ENCODE measurements around the gene SLC2A9.
"Not testable (repeated sequence)": the region's sequence is repeated elsewhere in the genome, so short reads cannot be mapped to it uniquely, and the experiment has no call there.

SLC2A9 gene

DNA sequence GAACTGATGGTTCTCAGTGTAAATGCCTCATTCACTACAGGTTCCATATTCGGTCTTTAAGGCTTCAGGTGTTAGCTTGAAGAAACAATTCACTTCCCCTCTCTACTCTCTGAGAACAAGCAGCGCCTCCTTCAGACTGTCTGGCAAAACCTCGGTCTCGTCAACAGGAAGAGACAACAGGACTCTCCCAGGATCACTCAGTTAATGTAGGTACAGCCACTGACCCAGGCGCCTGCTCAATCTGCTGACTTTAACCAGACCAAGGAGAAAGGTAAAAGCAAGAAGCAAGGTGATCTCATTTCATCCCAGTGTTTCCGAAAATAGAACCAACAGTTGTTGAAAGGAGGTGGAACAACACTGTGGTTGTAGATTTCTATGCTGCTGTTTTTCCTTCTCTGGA lies 102.2 kb downstream of the SLC2A9 start:
- no peak overlapping the region for H3K4me3 ChIP-seq (ENCODE audit: low read length in 2 of 2)

DNA sequence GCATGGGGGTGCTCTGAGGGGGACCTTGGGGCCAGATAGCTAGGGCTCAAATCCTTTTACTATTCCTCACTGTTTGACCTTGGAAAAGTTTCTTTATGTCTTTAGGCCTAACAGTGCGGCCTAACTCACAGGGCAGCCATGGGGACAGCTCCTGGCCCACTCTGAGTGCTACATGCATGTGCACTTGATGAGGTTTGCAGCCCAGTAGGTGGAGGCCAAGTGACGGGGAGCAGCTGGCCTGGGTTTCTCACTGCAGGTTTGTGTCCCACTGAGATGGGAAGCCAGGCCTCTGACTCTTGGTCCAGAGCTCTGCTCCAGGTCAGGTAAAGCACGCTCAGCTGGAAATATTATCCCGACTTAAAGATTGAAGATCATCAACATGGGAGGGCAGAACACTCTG lies 102.8 kb downstream of the SLC2A9 start:
- H3K27ac ChIP-seq (ENCODE audit: low read depth in 2 of 2, low read length in 2 of 2), result no peak overlapping the region
- H3K36me3 ChIP-seq (ENCODE audit: control insufficient read depth in 2 of 2, insufficient read depth in 2 of 2, low read length in 2 of 2), result no peaks in the 10 kb centered on the region
- no peaks in the 10 kb centered on the region for H3K4me1 ChIP-seq (ENCODE audit: control insufficient read depth in 2 of 2, insufficient read depth in 2 of 2, low read length in 2 of 2)
- H3K9me3 ChIP-seq (ENCODE audit: control insufficient read depth in 2 of 2, low read length in 2 of 2), result no peaks in the 10 kb centered on the region
- H3K4me3 ChIP-seq (ENCODE audit: low read length in 2 of 2), result no peak overlapping the region
- no peaks in the 10 kb centered on the region for H3K27me3 ChIP-seq (ENCODE audit: control insufficient read depth in 2 of 2, insufficient read depth in 2 of 2, low read length in 2 of 2)
- no peak overlapping the region for H3K9ac ChIP-seq (ENCODE audit: low read depth in 1 of 2, low read length in 2 of 2)

More for the DNA sequence above, 102.2 kb downstream of the SLC2A9 start:
- Histone ChIP-seq H3K36me3 (ENCODE audit: control insufficient read depth in 2 of 2, insufficient read depth in 2 of 2, low read length in 2 of 2) (no peaks in the 10 kb centered on the region), H3K27me3 (ENCODE audit: control insufficient read depth in 2 of 2, insufficient read depth in 2 of 2, low read length in 2 of 2) (no peaks in the 10 kb centered on the region), H3K4me1 (ENCODE audit: control insufficient read depth in 2 of 2, insufficient read depth in 2 of 2, low read length in 2 of 2) (no peaks in the 10 kb centered on the region), H3K9me3 (ENCODE audit: control insufficient read depth in 2 of 2, low read length in 2 of 2) (no peaks in the 10 kb centered on the region), H3K27ac (ENCODE audit: low read depth in 2 of 2, low read length in 2 of 2) (no peak overlapping the region), H3K9ac (ENCODE audit: low read depth in 1 of 2, low read length in 2 of 2) (no peak overlapping the region)

DNA sequence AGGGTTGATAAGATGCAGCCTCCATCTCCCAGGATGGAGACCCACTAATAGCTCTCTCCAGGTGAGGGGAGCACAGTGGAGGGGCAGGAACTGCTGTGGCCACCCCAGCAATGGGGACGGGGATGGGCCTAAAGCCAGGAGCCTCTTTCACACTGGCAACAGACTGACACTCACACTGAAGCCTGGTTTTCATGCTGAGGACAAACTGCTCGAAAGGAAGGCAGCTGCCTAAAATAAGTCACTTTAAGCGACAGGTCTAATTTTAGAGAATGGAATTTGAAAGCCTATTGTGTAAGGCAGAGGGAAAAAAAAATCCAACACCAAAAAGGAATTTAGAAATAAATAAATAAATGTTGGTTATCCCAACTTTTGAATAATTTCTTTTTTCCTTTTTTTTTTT lies 104.4 kb downstream of the SLC2A9 start:
- no peaks in the 10 kb centered on the region for H3K4me1 ChIP-seq (ENCODE audit: control insufficient read depth in 2 of 2, insufficient read depth in 2 of 2, low read length in 2 of 2)
- H3K9ac ChIP-seq (ENCODE audit: low read depth in 1 of 2, low read length in 2 of 2), result no peak overlapping the region
- H3K27me3 ChIP-seq (ENCODE audit: control insufficient read depth in 2 of 2, insufficient read depth in 2 of 2, low read length in 2 of 2), result no peaks in the 10 kb centered on the region
- H3K9me3 ChIP-seq (ENCODE audit: control insufficient read depth in 2 of 2, low read length in 2 of 2), result no peaks in the 10 kb centered on the region
- no peak overlapping the region for H3K4me3 ChIP-seq (ENCODE audit: low read length in 2 of 2)
- H3K27ac ChIP-seq (ENCODE audit: low read depth in 2 of 2, low read length in 2 of 2), result no peak overlapping the region
- H3K36me3 ChIP-seq (ENCODE audit: control insufficient read depth in 2 of 2, insufficient read depth in 2 of 2, low read length in 2 of 2), result no peaks in the 10 kb centered on the region

DNA sequence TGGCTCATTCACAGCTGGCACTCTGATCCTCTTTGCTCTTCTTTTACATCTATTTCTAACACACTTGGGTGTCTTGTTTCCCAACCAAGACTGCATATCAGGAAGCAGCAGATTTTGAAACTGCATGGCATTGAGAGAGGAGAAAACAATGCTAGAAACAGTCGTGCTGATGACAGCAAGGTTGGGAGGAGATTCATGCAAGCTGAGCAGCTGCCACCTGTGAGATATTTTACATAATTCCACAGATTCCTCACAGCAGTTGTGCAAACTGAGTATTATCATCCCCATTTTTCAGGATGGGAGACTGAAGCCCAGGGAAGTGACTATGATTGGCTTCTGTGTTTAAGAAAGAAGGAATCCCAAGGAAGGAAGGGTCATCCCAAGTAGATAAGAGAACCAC lies 105.0 kb downstream of the SLC2A9 start:
- no peaks in the 10 kb centered on the region for H3K36me3 ChIP-seq (ENCODE audit: control insufficient read depth in 2 of 2, insufficient read depth in 2 of 2, low read length in 2 of 2)
- H3K4me1 ChIP-seq (ENCODE audit: control insufficient read depth in 2 of 2, insufficient read depth in 2 of 2, low read length in 2 of 2), result no peaks in the 10 kb centered on the region
- H3K27me3 ChIP-seq (ENCODE audit: control insufficient read depth in 2 of 2, insufficient read depth in 2 of 2, low read length in 2 of 2), result no peaks in the 10 kb centered on the region
- H3K4me3 ChIP-seq (ENCODE audit: low read length in 2 of 2), result no peak overlapping the region
- H3K9ac ChIP-seq (ENCODE audit: low read depth in 1 of 2, low read length in 2 of 2), result no peak overlapping the region
- no peaks in the 10 kb centered on the region for H3K9me3 ChIP-seq (ENCODE audit: control insufficient read depth in 2 of 2, low read length in 2 of 2)
- H3K27ac ChIP-seq (ENCODE audit: low read depth in 2 of 2, low read length in 2 of 2), result no peak overlapping the region

DNA sequence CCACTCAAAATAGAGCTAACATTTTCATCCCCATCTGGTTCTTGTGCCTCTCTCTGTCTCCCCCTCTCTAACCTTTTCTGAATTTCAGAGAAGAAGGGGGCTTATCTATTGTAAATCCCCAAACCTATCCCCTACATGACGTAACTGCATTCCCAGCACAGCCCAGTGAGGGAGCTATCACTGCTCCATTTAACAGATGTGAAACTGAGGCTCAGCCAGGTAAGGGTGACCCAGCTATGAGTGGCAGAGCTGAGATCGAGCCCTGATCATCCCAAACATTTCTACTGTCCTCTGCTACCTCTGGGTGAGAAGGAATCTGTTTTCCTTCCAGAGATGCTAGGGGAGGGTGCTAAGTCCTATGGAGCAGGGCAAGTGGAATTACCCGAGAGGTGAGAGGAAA lies 107.5 kb downstream of the SLC2A9 start:
- no peaks in the 10 kb centered on the region for H3K36me3 ChIP-seq (ENCODE audit: control insufficient read depth in 2 of 2, insufficient read depth in 2 of 2, low read length in 2 of 2)
- no peaks in the 10 kb centered on the region for H3K27me3 ChIP-seq (ENCODE audit: control insufficient read depth in 2 of 2, insufficient read depth in 2 of 2, low read length in 2 of 2)
- H3K9ac ChIP-seq (ENCODE audit: low read depth in 1 of 2, low read length in 2 of 2), result no peak overlapping the region
- H3K4me3 ChIP-seq (ENCODE audit: low read length in 2 of 2), result no peak overlapping the region
- no peaks in the 10 kb centered on the region for H3K4me1 ChIP-seq (ENCODE audit: control insufficient read depth in 2 of 2, insufficient read depth in 2 of 2, low read length in 2 of 2)
- H3K9me3 ChIP-seq (ENCODE audit: control insufficient read depth in 2 of 2, low read length in 2 of 2), result no peaks in the 10 kb centered on the region
- H3K27ac ChIP-seq (ENCODE audit: low read depth in 2 of 2, low read length in 2 of 2), result no peak overlapping the region

DNA sequence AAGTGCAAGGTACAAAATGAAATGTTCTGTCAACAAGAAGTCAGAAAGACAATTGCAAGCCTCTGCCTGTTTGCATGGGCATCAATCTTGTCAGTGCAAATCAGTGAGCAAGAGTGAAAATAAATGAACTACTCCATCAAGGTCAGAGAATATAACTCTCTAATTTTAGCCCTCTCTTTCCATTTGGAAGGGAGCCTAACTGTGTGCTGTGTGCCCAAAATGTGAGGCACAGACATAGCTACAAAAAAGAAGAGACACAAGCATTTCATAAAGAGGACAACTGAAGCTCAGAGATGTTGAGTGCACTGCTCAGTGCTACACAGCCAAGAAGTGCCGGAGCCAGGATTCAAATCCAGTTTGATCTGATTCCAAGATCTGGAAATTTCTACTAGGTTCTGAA lies 114.3 kb downstream of the SLC2A9 start:
- H3K36me3 ChIP-seq (ENCODE audit: control insufficient read depth in 2 of 2, insufficient read depth in 2 of 2, low read length in 2 of 2), result no peaks in the 10 kb centered on the region
- H3K4me3 ChIP-seq (ENCODE audit: low read length in 2 of 2), result no peak overlapping the region
- H3K9ac ChIP-seq (ENCODE audit: low read depth in 1 of 2, low read length in 2 of 2), result no peak overlapping the region
- H3K4me1 ChIP-seq (ENCODE audit: control insufficient read depth in 2 of 2, insufficient read depth in 2 of 2, low read length in 2 of 2), result no peaks in the 10 kb centered on the region
- no peaks in the 10 kb centered on the region for H3K9me3 ChIP-seq (ENCODE audit: control insufficient read depth in 2 of 2, low read length in 2 of 2)
- no peak overlapping the region for H3K27ac ChIP-seq (ENCODE audit: low read depth in 2 of 2, low read length in 2 of 2)
- H3K27me3 ChIP-seq (ENCODE audit: control insufficient read depth in 2 of 2, insufficient read depth in 2 of 2, low read length in 2 of 2), result no peaks in the 10 kb centered on the region

DNA sequence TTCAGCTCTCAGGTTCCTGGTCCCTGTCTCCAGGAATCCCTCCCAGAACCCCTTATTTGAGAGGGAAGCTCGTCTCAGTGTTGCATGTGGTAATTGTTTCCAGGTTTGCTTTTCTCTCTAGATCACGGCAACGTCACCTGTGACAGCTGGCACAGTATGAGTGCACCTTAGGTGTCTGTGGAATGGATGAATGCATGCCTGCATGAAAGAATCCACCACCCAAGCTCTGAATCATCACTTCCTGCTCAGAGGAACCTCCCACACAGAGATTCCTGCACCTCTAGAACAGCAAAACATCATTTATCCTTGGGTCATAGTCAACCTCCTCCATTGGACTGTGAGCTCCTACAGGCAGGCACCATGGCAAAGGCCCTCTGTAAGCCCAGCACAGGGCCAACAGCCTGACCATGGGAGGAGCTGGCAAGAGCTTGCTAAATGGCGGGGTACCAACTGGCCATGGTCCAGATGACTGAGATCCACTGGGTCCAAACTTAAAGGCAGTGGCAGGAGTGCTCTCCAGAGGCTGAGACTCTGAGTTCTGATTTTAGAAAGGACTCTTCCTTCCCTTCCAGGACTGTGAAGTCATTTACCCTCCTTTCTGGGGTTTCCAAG lies 116.2 kb downstream of the SLC2A9 start:
- Histone ChIP-seq H3K27ac (ENCODE audit: low read depth in 2 of 2, low read length in 2 of 2) (no peak overlapping the region), H3K36me3 (ENCODE audit: control insufficient read depth in 2 of 2, insufficient read depth in 2 of 2, low read length in 2 of 2) (no peaks in the 10 kb centered on the region), H3K4me3 (ENCODE audit: low read length in 2 of 2) (no peak overlapping the region), H3K9me3 (ENCODE audit: control insufficient read depth in 2 of 2, low read length in 2 of 2) (no peaks in the 10 kb centered on the region), H3K4me1 (ENCODE audit: control insufficient read depth in 2 of 2, insufficient read depth in 2 of 2, low read length in 2 of 2) (no peaks in the 10 kb centered on the region), H3K27me3 (ENCODE audit: control insufficient read depth in 2 of 2, insufficient read depth in 2 of 2, low read length in 2 of 2) (no peaks in the 10 kb centered on the region), H3K9ac (ENCODE audit: low read depth in 1 of 2, low read length in 2 of 2) (no peak overlapping the region)

DNA sequence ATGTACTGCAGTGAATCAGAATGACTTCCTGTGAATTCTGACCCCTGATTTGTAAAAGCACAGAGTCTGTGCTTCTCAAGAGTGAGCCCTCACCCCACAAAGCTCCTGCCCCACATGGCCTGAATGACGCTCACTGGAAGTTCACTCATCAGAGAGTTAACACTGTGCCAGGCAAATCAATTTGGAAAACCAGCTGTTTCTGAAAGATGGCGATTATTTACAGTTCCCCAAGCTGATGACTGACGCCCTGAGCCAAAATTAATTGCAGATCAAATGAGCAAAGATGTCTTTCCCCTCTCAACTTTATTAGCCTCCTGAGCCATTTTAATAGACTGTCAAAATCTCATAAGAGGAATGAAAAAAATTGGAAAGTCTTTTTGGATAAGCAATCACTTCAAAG lies 118.0 kb downstream of the SLC2A9 start:
- H3K9ac ChIP-seq (ENCODE audit: low read depth in 1 of 2, low read length in 2 of 2), result no peak overlapping the region
- H3K27me3 ChIP-seq (ENCODE audit: control insufficient read depth in 2 of 2, insufficient read depth in 2 of 2, low read length in 2 of 2), result no peaks in the 10 kb centered on the region
- H3K4me3 ChIP-seq (ENCODE audit: low read length in 2 of 2), result no peak overlapping the region
- no peaks in the 10 kb centered on the region for H3K36me3 ChIP-seq (ENCODE audit: control insufficient read depth in 2 of 2, insufficient read depth in 2 of 2, low read length in 2 of 2)
- no peak overlapping the region for H3K27ac ChIP-seq (ENCODE audit: low read depth in 2 of 2, low read length in 2 of 2)
- no peaks in the 10 kb centered on the region for H3K4me1 ChIP-seq (ENCODE audit: control insufficient read depth in 2 of 2, insufficient read depth in 2 of 2, low read length in 2 of 2)
- no peaks in the 10 kb centered on the region for H3K9me3 ChIP-seq (ENCODE audit: control insufficient read depth in 2 of 2, low read length in 2 of 2)

DNA sequence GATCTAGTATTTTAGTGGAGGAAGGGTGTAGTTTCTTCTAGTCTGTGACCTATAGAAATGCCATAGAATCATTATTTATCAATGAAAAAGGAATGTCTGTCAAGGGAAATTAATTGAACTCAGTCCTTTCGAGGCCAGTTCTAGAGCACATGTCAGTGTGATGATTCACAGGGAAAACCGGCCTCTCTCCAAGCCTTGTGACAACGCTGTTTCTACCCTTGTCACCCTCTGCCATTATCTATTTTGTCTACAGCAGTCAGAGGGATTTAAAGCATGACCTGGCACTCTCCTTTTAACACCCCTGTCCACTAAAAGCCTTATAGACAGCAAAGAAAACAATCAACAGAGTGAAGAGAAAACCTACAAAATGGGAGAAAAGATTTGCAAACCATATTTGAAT lies 120.0 kb downstream of the SLC2A9 start:
- Histone ChIP-seq H3K4me1 (ENCODE audit: control insufficient read depth in 2 of 2, insufficient read depth in 2 of 2, low read length in 2 of 2) (no peaks in the 10 kb centered on the region), H3K27me3 (ENCODE audit: control insufficient read depth in 2 of 2, insufficient read depth in 2 of 2, low read length in 2 of 2) (no peaks in the 10 kb centered on the region), H3K27ac (ENCODE audit: low read depth in 2 of 2, low read length in 2 of 2) (no peak overlapping the region), H3K36me3 (ENCODE audit: control insufficient read depth in 2 of 2, insufficient read depth in 2 of 2, low read length in 2 of 2) (no peaks in the 10 kb centered on the region), H3K9me3 (ENCODE audit: control insufficient read depth in 2 of 2, low read length in 2 of 2) (no peaks in the 10 kb centered on the region), H3K9ac (ENCODE audit: low read depth in 1 of 2, low read length in 2 of 2) (no peak overlapping the region), H3K4me3 (ENCODE audit: low read length in 2 of 2) (no peak overlapping the region)

DNA sequence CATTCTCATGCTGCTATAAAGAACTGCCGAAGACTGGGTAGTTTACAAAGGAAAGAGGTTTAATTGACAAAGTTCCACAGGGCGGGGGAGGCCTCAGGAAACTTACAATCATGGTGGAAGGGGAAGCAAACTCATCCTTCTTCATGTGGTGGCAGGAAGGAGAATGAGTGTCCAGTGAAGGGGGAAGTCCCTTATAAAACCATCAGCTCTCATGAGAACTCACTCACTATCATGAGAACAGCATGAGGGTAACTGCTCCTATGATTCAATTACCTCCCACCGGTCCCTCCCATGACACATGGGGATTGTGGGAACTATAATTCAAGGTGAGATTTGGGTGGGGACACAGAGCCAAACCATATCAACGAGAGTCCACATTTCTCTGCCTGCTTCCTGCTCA lies 120.7 kb downstream of the SLC2A9 start:
- not testable (repeated sequence) for H3K9ac ChIP-seq (ENCODE audit: low read depth in 1 of 2, low read length in 2 of 2); H3K36me3 ChIP-seq (ENCODE audit: control insufficient read depth in 2 of 2, insufficient read depth in 2 of 2, low read length in 2 of 2); H3K9me3 ChIP-seq (ENCODE audit: control insufficient read depth in 2 of 2, low read length in 2 of 2)

More for the DNA sequence above, 120.7 kb downstream of the SLC2A9 start:
- not testable (repeated sequence) for H3K4me3 ChIP-seq (ENCODE audit: low read length in 2 of 2); H3K27ac ChIP-seq (ENCODE audit: low read depth in 2 of 2, low read length in 2 of 2); H3K27me3 ChIP-seq (ENCODE audit: control insufficient read depth in 2 of 2, insufficient read depth in 2 of 2, low read length in 2 of 2); H3K4me1 ChIP-seq (ENCODE audit: control insufficient read depth in 2 of 2, insufficient read depth in 2 of 2, low read length in 2 of 2)
